Prostate gland (tissue), 2 donors: ENCODE data around the gene SF3B6.

Source experiments
- POLR2A ChIP-seq: fragments of 450-650 bp; IDR thresholded peaks from one replicate; pipeline ENCODE4 v1.6.1; 2016; ENCODE audit warnings: antibody characterized with exemption, mild to moderate bottlenecking
- TF ChIP-seq, protein P1 (sequence below), 4 experiments: fragments of 200-600 bp in 2 of 4; fragments of 450-650 bp in 2 of 4; sonication (generic) in 2 of 4; IDR thresholded peaks; 1 replicate in 3 of 4; 2 replicates in 1 of 4; pipeline ENCODE4 v1.5.1; 2016 to 2019; ENCODE audit warnings: antibody characterized with exemption in 4 of 4, mild to moderate bottlenecking in 2 of 4, moderate library complexity in 2 of 4

GRCh38 chr2:24106786-24107185, 30.7 kb upstream of the SF3B6 start:
- TF ChIP-seq, protein P1, sequence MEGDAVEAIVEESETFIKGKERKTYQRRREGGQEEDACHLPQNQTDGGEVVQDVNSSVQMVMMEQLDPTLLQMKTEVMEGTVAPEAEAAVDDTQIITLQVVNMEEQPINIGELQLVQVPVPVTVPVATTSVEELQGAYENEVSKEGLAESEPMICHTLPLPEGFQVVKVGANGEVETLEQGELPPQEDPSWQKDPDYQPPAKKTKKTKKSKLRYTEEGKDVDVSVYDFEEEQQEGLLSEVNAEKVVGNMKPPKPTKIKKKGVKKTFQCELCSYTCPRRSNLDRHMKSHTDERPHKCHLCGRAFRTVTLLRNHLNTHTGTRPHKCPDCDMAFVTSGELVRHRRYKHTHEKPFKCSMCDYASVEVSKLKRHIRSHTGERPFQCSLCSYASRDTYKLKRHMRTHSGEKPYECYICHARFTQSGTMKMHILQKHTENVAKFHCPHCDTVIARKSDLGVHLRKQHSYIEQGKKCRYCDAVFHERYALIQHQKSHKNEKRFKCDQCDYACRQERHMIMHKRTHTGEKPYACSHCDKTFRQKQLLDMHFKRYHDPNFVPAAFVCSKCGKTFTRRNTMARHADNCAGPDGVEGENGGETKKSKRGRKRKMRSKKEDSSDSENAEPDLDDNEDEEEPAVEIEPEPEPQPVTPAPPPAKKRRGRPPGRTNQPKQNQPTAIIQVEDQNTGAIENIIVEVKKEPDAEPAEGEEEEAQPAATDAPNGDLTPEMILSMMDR (IDR thresholded peaks at IDR 0.05): no peak
- TF ChIP-seq POLR2A: no peak
